LNCaP clone FGC (cell line): ENCODE data around the gene PAEP.

Source experiments
- DNase-seq: peaks from one replicate; pipeline ENCODE4 v3.0.0-alpha.2; 2011; ENCODE audit warnings: low read depth
- H3K4me3 ChIP-seq: 2 replicates; pipeline ENCODE4 v1.5.1; 2011; ENCODE audit warnings: mild to moderate bottlenecking, low read depth, low read length, control low read depth
- TF ChIP-seq, protein P1 (sequence below): IDR thresholded peaks from 2 replicates; pipeline ENCODE4 v1.5.1; 2012; ENCODE audit warnings: mild to moderate bottlenecking; ENCODE audit not compliant: control insufficient read depth, insufficient read depth; ENCODE audit errors: extremely low read depth

PAEP gene

DNA sequence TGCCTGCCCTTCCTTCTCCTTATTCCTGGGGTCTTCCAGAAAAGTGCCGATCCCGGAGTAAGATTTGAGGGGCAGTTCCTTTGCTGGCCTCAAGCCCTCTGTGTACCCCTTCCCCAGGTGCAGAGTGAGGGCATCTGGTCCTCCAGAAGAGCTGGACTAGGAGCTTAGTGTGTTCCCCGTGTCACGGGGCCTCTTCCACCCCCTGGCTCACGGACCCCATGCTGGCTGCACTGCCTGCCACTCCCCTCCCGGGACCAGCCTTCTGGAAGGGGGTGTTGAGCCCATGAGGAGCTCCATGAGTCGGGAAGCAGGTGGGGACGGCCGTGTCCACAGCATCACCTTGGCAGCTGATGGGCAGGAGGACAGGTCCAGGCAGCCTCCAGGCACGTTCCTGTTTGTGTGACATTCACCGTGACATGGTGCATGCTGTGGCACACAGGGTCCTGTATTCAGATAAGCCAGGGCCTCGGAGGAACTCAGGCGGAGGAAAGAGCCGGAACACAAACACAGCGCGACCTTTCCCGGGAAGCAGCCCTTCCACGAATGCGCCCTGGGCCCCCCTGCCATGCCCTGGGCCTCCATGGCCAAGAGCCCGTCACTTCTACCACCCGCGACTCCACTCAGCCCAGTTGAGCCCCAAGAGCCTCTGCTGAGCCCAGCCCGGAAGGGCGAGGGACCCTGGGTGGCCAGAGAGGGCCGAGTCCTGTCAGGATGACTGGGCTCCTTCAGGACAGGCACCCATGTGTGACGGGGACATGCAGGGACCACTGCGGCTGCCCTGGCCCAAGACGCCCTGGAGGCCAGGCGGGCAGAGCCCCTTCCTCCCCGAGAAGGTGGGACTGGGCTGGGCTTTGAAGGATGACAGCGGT is 46.2 kb upstream of the PAEP start:
- H3K4me3 ChIP-seq = no peak overlapping the region
- DNase-seq = no peak
- TF ChIP-seq, protein P1, sequence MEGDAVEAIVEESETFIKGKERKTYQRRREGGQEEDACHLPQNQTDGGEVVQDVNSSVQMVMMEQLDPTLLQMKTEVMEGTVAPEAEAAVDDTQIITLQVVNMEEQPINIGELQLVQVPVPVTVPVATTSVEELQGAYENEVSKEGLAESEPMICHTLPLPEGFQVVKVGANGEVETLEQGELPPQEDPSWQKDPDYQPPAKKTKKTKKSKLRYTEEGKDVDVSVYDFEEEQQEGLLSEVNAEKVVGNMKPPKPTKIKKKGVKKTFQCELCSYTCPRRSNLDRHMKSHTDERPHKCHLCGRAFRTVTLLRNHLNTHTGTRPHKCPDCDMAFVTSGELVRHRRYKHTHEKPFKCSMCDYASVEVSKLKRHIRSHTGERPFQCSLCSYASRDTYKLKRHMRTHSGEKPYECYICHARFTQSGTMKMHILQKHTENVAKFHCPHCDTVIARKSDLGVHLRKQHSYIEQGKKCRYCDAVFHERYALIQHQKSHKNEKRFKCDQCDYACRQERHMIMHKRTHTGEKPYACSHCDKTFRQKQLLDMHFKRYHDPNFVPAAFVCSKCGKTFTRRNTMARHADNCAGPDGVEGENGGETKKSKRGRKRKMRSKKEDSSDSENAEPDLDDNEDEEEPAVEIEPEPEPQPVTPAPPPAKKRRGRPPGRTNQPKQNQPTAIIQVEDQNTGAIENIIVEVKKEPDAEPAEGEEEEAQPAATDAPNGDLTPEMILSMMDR = no peak

DNA sequence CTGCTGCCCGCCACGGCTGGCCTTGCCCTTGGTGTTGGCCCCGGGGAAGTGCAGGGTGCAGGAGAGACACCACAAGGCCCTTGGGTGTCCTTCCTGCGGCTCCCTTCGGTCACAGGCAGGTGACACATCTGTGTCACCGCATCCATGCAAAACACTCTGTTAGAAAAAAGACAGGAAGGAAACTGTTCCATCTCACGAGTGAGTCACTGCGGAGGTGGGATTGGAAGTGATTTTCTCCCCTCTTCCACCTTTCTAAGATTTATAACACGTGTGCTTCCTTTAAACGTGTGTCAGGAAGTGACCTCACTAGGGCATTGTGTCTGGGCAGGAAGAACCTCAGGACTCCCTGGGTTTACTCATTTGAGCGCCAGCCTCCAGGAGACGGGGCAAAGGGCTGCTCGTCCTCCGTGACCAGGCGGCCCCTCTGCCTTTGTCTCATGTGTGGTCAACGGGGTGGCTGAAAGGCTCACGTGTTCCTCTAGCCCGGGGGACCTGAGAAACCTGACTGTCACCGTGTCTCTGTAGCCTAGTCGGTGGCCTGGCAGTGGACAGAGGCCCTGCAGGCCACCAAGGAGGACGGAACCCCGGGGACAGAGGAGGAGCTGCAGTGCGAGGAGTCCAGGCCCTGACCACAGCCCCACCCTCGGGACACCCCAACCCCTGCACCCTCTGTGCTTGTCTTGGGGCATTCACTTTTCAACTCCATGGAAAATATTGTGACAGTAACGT is 45.3 kb upstream of the PAEP start:
- no peak overlapping the region for H3K4me3 ChIP-seq
- no peak for DNase-seq
- TF ChIP-seq, protein P1 = no peak

DNA sequence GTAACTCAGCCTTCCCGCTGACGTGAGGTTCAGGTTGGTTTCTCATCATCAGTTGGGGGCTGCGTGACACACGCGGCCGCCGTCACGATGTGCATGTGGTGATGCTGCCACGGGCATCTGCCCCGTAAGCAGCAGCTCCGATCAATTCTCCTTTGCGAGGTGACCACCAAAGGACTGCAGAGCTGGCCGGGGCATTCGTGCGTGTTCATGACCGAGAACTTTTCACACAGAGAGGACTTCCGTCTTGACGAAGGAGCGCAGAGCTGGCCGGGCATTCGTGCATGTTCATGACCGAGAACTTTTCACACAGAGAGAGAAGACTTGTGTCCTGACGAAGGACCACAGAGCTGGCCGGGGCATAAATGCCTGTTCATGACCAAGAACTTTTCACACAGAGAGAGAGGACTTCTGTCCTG is 44.1 kb upstream of the PAEP start:
- no peak overlapping the region for H3K4me3 ChIP-seq
- TF ChIP-seq, protein P1 = no peak
- no peak for DNase-seq

DNA sequence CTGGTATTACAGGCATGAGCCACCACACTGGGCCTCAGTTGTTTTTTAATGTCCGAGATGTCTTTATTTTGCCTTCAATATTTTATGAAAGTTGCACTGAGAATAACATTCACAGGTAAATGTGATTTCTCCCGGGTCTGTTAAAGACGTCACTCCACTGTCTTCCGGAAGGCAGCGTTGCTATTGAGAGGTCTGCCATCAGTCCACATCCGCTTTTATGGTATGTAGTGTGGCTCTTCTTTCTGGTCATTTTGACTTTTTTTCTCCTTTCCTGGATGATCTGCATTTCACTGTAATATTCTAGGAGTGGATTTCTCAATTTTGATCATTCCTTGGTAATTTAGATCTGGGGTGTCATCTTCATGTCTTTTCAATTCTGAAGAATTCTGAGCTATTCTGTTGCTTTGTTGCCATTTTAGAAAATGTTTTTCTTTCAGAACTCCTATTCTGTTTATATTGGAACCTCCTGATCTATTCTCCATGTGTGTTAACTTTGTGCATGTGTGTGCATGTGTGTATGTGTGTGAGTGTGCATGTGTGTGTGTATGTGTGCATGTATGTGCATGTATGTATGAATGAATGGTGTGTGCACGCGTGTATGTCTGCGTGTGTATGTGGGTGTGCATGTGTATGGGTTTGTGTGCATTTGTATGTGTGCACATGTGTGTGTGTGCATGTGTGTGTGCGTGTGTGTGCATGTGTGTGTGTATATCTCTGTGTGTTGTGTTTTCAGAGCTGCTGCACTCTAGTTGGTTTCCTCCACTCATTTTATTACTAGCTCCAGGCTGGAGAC is 42.2 kb upstream of the PAEP start:
- TF ChIP-seq, protein P1 = no peak
- no peak for DNase-seq
- H3K4me3 ChIP-seq = no peak overlapping the region

DNA sequence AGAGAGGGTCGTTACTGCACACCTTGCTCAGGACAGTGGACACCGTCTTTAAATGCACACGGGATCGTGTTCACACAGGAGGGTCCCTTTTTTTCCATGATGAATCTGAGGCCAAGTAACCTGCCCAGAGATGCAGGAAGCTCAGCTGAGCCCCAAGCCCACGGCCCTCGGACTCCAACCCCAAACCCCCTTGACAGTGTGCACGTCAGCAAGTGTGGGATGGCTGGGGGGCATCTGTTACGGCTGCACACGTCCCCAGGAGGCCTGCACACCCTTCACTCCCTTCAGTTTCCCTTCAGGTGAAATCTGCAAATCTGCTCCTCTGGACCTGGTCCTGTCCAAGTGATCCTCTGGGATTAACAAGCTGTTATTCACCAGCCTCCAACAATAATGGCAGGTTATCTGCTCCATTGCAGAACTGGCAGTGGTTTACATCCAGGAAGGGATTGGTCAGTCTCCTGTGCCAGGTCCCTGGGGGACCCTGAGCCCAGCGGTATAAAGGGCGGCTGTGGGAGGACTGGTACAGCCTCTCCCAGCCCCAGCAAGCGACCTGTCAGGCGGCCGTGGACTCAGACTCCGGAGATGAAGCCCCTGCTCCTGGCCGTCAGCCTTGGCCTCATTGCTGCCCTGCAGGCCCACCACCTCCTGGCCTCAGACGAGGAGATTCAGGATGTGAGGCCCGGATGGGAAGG is 40.5 kb upstream of the PAEP start, which contains the start of gene LCN1:
TSS of gene LCN1 (plus strand) at position 525 of the 692 bp plus-strand sequence. CDS start at position 583, 58 bp downstream.
- DNase-seq = no peak
- no peak within 1 kb of the TSS for H3K4me3 ChIP-seq
- TF ChIP-seq, protein P1 = no peak

DNA sequence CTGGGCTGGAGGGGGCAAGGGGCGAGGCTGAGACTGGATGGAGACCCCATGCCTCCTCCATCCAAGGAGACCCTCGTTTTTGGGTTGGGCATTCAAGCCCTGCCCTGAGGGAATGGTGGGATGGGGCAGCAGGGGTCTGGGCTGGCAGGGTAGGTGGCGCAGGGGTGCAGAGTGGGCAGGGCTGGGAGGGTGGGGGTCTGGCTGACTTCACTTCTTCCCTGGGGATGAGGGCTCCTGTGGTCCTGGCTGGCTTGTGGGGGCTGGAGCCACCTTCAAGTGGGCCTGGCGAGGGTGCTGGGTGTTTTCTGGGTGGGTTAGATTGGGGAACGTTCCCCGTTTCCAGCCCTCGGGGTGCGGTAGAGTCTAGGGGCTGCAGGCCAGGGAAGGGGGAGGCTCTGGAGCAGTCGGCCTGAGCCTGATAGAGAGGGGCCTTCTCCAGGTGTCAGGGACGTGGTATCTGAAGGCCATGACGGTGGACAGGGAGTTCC is 39.9 kb upstream of the PAEP start:
- no peak overlapping the region for H3K4me3 ChIP-seq
- DNase-seq = no peak
- TF ChIP-seq, protein P1 = no peak
